Measurements from ENCODE around the gene ARSD. TPM values are rescaled to one million over a fixed set of nuclear protein-coding genes. Genes with fewer than 3 reads are reported as not detected.

The ARSD gene
- total RNA-seq, 1 donor from 2014 or later = 35.3 TPM

DNA sequence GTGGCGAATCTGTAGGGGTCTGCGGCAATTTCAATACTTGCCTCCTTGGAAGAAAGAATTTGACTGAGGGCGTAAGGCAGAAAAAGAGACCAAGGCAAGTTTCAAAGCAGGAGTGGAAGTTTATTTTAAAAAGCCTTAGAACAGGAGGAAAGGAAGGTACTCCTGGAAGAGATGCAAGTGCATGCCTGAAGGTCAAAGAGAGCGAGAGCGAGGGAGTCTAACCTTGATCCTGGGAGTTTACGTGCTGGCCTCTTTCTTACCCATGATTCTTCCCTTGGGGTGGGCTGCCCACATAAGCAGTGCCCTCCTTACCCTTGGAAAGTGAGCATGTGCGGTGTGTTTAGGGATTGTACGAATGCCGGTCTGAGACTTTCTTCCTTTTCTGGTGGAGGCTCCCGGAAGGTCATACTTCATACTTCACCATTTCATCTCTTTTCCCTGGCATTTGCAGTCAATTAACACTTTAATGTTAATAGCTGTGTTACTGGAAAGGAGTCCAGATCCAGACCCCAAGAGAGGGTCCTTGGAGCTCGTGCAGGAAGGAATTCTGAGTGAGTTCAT is 40.0 kb downstream of the ARSD start:
- Mint-ChIP-seq H3K27me3 (ENCODE audit: low read depth) (no peaks in the 10 kb centered on the region), H3K4me3 (ENCODE audit: unreplicated experiment) (peak overlapping the region; percentile 67), H3K36me3 (ENCODE audit: low read depth) (no peaks in the 10 kb centered on the region), H3K9me3 (ENCODE audit: low read depth) (no peaks in the 10 kb centered on the region), H3K27ac (ENCODE audit: unreplicated experiment) (no peak overlapping the region), H3K4me1 (ENCODE audit: low read depth) (peaks cover 18% of the 10 kb centered on the region)
- TF ChIP-seq, protein P1, sequence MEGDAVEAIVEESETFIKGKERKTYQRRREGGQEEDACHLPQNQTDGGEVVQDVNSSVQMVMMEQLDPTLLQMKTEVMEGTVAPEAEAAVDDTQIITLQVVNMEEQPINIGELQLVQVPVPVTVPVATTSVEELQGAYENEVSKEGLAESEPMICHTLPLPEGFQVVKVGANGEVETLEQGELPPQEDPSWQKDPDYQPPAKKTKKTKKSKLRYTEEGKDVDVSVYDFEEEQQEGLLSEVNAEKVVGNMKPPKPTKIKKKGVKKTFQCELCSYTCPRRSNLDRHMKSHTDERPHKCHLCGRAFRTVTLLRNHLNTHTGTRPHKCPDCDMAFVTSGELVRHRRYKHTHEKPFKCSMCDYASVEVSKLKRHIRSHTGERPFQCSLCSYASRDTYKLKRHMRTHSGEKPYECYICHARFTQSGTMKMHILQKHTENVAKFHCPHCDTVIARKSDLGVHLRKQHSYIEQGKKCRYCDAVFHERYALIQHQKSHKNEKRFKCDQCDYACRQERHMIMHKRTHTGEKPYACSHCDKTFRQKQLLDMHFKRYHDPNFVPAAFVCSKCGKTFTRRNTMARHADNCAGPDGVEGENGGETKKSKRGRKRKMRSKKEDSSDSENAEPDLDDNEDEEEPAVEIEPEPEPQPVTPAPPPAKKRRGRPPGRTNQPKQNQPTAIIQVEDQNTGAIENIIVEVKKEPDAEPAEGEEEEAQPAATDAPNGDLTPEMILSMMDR (IDR thresholded peaks at IDR 0.05) = no peak
- no peak for DNase-seq (ENCODE audit: low spot score)

DNA sequence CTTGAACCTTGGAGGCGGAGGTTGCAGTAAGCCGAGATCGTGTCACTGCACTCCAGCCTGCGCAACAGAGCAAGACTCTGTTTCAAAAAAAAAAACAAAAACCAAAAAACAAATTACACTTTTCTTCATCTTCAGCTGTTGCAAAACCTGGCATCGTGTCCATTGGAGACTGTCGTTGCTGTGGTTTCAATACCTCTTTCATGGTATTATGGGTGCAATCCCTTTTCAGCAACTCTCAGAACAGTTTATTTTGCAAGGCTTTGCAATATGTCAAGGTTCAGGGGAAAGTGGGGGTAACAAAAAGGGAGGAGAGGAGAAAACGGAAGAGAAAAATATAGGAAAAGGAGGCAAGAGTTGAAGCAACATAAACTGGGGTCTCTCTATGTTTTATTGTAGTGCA is 40.8 kb downstream of the ARSD start:
- no peak overlapping the region for H3K27ac Mint-ChIP-seq (ENCODE audit: unreplicated experiment)
- H3K9me3 Mint-ChIP-seq (ENCODE audit: low read depth) = no peaks in the 10 kb centered on the region
- TF ChIP-seq, protein P1 (IDR thresholded peaks at IDR 0.05) = no peak
- H3K4me1 Mint-ChIP-seq (ENCODE audit: low read depth) = peaks cover 18% of the 10 kb centered on the region
- no peaks in the 10 kb centered on the region for H3K27me3 Mint-ChIP-seq (ENCODE audit: low read depth)
- DNase-seq (ENCODE audit: low spot score) = no peak
- no peak overlapping the region for H3K4me3 Mint-ChIP-seq (ENCODE audit: unreplicated experiment)
- H3K36me3 Mint-ChIP-seq (ENCODE audit: low read depth) = no peaks in the 10 kb centered on the region

DNA sequence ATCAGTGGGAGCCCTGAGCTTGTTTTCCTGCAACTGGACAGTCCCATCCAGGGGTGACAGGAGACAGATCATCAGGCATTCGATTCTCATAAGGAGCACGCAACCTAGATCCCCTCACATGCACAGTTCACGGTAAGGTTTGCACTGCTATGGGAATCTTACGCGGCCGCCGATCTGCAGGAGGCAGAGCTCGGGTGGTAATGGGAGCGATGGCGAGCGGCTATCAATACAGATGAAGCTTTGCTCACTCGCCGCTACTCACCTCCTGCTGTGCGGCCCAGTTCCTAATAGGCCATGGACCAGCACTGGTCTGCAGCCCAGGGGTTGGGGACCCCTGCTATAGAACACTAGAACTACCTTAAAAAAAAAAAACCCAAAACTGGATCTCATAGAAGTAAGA is 45.4 kb downstream of the ARSD start:
- Mint-ChIP-seq H3K27me3 (ENCODE audit: low read depth) (no peaks in the 10 kb centered on the region), H3K27ac (ENCODE audit: unreplicated experiment) (no peak overlapping the region), H3K4me3 (ENCODE audit: unreplicated experiment) (no peak overlapping the region), H3K36me3 (ENCODE audit: low read depth) (no peaks in the 10 kb centered on the region), H3K9me3 (ENCODE audit: low read depth) (no peaks in the 10 kb centered on the region), H3K4me1 (ENCODE audit: low read depth) (peaks cover 3% of the 10 kb centered on the region)
- TF ChIP-seq, protein P1 (IDR thresholded peaks at IDR 0.05) = no peak
- DNase-seq (ENCODE audit: low spot score) = no peak

DNA sequence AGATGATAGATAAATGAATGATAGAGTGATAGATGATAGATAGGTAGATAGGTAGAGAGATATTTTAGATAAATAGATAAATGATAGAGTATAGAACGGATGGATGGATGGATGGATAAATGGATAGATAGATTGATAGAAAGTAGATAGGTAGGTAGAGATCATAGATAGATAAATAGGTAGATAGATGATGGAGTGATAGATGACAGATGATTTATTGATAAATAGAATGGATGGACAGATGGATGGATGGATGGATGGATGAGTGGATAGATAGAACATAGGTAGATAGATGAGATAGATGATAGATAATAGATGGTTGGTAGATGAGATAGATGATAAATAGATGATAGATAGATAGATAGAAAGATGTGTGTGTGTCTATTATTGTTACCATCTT is 49.5 kb downstream of the ARSD start:
- Mint-ChIP-seq H3K4me3 (ENCODE audit: unreplicated experiment) (no peak overlapping the region), H3K4me1 (ENCODE audit: low read depth) (no peaks in the 10 kb centered on the region)

DNA sequence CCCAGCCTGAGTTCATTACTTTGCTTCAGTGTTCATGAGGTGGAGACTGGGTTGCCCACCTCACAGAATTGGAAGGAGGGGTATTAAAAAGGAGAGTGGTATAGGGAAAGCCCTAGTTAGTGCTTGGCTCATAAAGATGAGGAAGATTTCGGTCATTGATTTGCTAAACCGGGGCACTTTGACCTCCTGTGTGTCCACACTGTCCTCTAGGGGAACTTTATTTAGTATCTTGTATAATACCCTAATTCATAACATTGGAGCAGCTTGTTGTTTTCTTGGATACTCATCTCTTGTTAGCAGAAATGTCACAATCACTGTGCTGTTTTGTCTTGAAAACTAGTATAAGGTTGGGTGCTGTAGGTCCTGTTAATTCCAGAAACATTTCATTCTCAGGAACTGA is 50.6 kb downstream of the ARSD start:
- H3K36me3 Mint-ChIP-seq (ENCODE audit: low read depth) = peaks cover 6% of the 10 kb centered on the region

More for the DNA sequence above, 49.5 kb downstream of the ARSD start:
- Mint-ChIP-seq H3K9me3 (ENCODE audit: low read depth) (peaks cover under 1% of the 10 kb centered on the region), H3K27ac (ENCODE audit: unreplicated experiment) (no peak overlapping the region), H3K36me3 (ENCODE audit: low read depth) (peaks cover 2% of the 10 kb centered on the region), H3K27me3 (ENCODE audit: low read depth) (no peaks in the 10 kb centered on the region)
- no peak for DNase-seq (ENCODE audit: low spot score)
- TF ChIP-seq, protein P1 (IDR thresholded peaks at IDR 0.05) = no peak

More for the DNA sequence above, 50.6 kb downstream of the ARSD start:
- Mint-ChIP-seq H3K4me3 (ENCODE audit: unreplicated experiment) (no peak overlapping the region), H3K9me3 (ENCODE audit: low read depth) (peaks cover 7% of the 10 kb centered on the region), H3K27me3 (ENCODE audit: low read depth) (no peaks in the 10 kb centered on the region), H3K27ac (ENCODE audit: unreplicated experiment) (no peak overlapping the region), H3K4me1 (ENCODE audit: low read depth) (no peaks in the 10 kb centered on the region)
- DNase-seq (ENCODE audit: low spot score) = no peak
- TF ChIP-seq, protein P1 (IDR thresholded peaks at IDR 0.05) = no peak

All from chondrocyte (in vitro differentiated cells).